A549 (cell line): ENCODE measurements around the gene RAB26.

Experiments
- CHD4 ChIP-seq: fragments of 200-600 bp; sonication (generic); IDR thresholded peaks from 2 replicates; pipeline ENCODE4 v1.6.1; 2016; ENCODE audit warnings: antibody characterized with exemption, mild to moderate bottlenecking, borderline replicate concordance
- CTCF ChIP-seq: fragments of >200 bp; sonication (Bioruptor Twin); formaldehyde crosslinking; IDR thresholded peaks from 3 replicates; pipeline ENCODE4 v1.5.1; 2016
- EP300 ChIP-seq, 2 experiments: fragments of >200 bp; sonication (Bioruptor Twin); formaldehyde crosslinking; IDR thresholded peaks; 2 replicates in 1 of 2; 3 replicates in 1 of 2; pipeline ENCODE4 v1.6.1; 2016 to 2017
- ESRRA ChIP-seq: fragments of 150-350 bp; IDR thresholded peaks from 2 replicates; pipeline ENCODE4 v1.6.1; 2014; ENCODE audit warnings: mild to moderate bottlenecking, low read length, borderline replicate concordance
- JUN ChIP-seq, 2 experiments: fragments of >200 bp; sonication (Bioruptor Twin); formaldehyde crosslinking; IDR thresholded peaks; 2 replicates in 1 of 2; 3 replicates in 1 of 2; pipeline ENCODE4 v1.6.1; 2016 to 2017
- JUNB ChIP-seq: fragments of >200 bp; sonication (Bioruptor Twin); formaldehyde crosslinking; IDR thresholded peaks from 2 replicates; pipeline ENCODE4 v1.6.1; 2016
- MAFK ChIP-seq: fragments of 450-650 bp; IDR thresholded peaks from 2 replicates; pipeline ENCODE4 v1.6.1; 2014; ENCODE audit not compliant: partially characterized antibody
- PHF8 ChIP-seq: fragments of 200-600 bp; sonication (generic); IDR thresholded peaks from 2 replicates; pipeline ENCODE4 v1.6.1; 2016; ENCODE audit warnings: low read depth, mild to moderate bottlenecking, antibody characterized with exemption, moderate library complexity, borderline replicate concordance
- POLR2A ChIP-seq: IDR thresholded peaks from 2 replicates; pipeline ENCODE4 v1.6.1; 2012; ENCODE audit warnings: mild to moderate bottlenecking, low read length
- SMC3 ChIP-seq: fragments of >200 bp; sonication (Bioruptor Twin); formaldehyde crosslinking; IDR thresholded peaks from 3 replicates; pipeline ENCODE4 v1.6.1; 2018; ENCODE audit warnings: inconsistent platforms
- SREBF2 ChIP-seq: fragments of 450-650 bp; IDR thresholded peaks from 2 replicates; pipeline ENCODE4 v1.6.1; 2014; ENCODE audit warnings: mild to moderate bottlenecking, moderate library complexity
- ZFP36 ChIP-seq: fragments of 450-650 bp; IDR thresholded peaks from 2 replicates; pipeline ENCODE4 v1.6.1; 2014; ENCODE audit warnings: borderline replicate concordance; ENCODE audit not compliant: partially characterized antibody
- TF ChIP-seq, protein P1 (sequence below): fragments of 450-650 bp; IDR thresholded peaks from 2 replicates; pipeline ENCODE4 v1.6.1; 2014; ENCODE audit warnings: antibody characterized with exemption

- TF ChIP-seq JUN (IDR thresholded peaks at IDR 0.05), result no peak
- no peak for TF ChIP-seq SREBF2
- TF ChIP-seq POLR2A, result no peak
- no peak for TF ChIP-seq EP300 (IDR thresholded peaks at IDR 0.05)
- TF ChIP-seq MAFK, result no peak
- TF ChIP-seq SMC3, result no peak
- TF ChIP-seq ESRRA, result no peak
- no peak for TF ChIP-seq ZFP36
- no peak for TF ChIP-seq PHF8
- no peak for TF ChIP-seq CTCF
- TF ChIP-seq JUNB, result no peak
- TF ChIP-seq, protein P1, sequence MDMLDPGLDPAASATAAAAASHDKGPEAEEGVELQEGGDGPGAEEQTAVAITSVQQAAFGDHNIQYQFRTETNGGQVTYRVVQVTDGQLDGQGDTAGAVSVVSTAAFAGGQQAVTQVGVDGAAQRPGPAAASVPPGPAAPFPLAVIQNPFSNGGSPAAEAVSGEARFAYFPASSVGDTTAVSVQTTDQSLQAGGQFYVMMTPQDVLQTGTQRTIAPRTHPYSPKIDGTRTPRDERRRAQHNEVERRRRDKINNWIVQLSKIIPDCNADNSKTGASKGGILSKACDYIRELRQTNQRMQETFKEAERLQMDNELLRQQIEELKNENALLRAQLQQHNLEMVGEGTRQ, result no peak
- TF ChIP-seq CHD4, result no peak
Observed at GRCh38 chr16:2199095-2199494, 50.7 kb downstream of the RAB26 start.
